Endodermal cell (in vitro differentiated cells): Measurements from ENCODE around the gene ZPR1. TPM values are rescaled to one million over a fixed set of nuclear protein-coding genes. Genes with fewer than 3 reads are reported as not detected.
"Not testable (repeated sequence)": the region's sequence is repeated elsewhere in the genome, so short reads cannot be mapped to it uniquely, and the experiment has no call there.

Source experiments
- DNase-seq: peaks from one replicate; pipeline ENCODE4 v3.0.0-alpha.2; 2017
- H3K27ac ChIP-seq: 2 replicates; pipeline ENCODE4 v1.5.1; 2013; ENCODE audit warnings: mild to moderate bottlenecking, low read depth, low read length, moderate library complexity
- H3K27me3 ChIP-seq: 2 replicates; pipeline ENCODE4 v1.6.1; 2013; ENCODE audit warnings: mild to moderate bottlenecking, low read length, moderate library complexity; ENCODE audit not compliant: insufficient read depth, control insufficient read depth, poor library complexity, severe bottlenecking
- H3K36me3 ChIP-seq: 2 replicates; pipeline ENCODE4 v1.7.0; 2013; ENCODE audit warnings: mild to moderate bottlenecking, low read length, moderate library complexity; ENCODE audit not compliant: control insufficient read depth, insufficient read depth
- H3K4me1 ChIP-seq: one replicate; pipeline ENCODE4 v1.7.0; 2013; ENCODE audit warnings: low read length; ENCODE audit not compliant: control insufficient read depth, insufficient read depth
- H3K4me3 ChIP-seq: 2 replicates; pipeline ENCODE4 v1.5.1; 2013; ENCODE audit warnings: mild to moderate bottlenecking, low read length, moderate library complexity
- H3K9ac ChIP-seq: 2 replicates; pipeline ENCODE4 v1.6.1; 2013; ENCODE audit warnings: mild to moderate bottlenecking, low read length, moderate library complexity; ENCODE audit not compliant: poor library complexity, severe bottlenecking; ENCODE audit errors: extremely low read depth
- H3K9me3 ChIP-seq: 2 replicates; pipeline ENCODE4 v1.6.1; 2013; ENCODE audit warnings: mild to moderate bottlenecking, low read length, moderate library complexity; ENCODE audit not compliant: control insufficient read depth
- H3K27ac Mint-ChIP-seq: 2 replicates; pipeline ENCODE4 v1.8.0; 2020; ENCODE audit warnings: mixed read lengths
- H3K27me3 Mint-ChIP-seq: 2 replicates; pipeline ENCODE4 v1.8.0; 2021; ENCODE audit warnings: mild to moderate bottlenecking, mixed read lengths; ENCODE audit not compliant: insufficient read depth
- H3K36me3 Mint-ChIP-seq: 2 replicates; pipeline ENCODE4 v1.8.0; 2020; ENCODE audit warnings: low read depth, mixed read lengths
- H3K4me1 Mint-ChIP-seq: 2 replicates; pipeline ENCODE4 v1.8.0; 2020; ENCODE audit warnings: mixed read lengths
- H3K4me3 Mint-ChIP-seq: 2 replicates; pipeline ENCODE4 v1.8.0; 2020; ENCODE audit warnings: mild to moderate bottlenecking, moderate library complexity, mixed read lengths
- H3K9me3 Mint-ChIP-seq: 2 replicates; pipeline ENCODE4 v1.8.0; 2020; ENCODE audit warnings: mild to moderate bottlenecking, mixed read lengths
- CTCF ChIP-seq: fragments of 200-600 bp; sonication (generic); conservative IDR thresholded peaks from 2 replicates; pipeline ENCODE4 v1.5.0; 2021; ENCODE audit warnings: antibody characterized with exemption, mild to moderate bottlenecking
- WGBS, 2 experiments: methylation state at CpG; one replicate each; pipeline versions ENCODE4 v1.1.5 to v1.1.7; 2013; ENCODE audit warnings: missing lambda C conversion rate in 2 of 2, mixed read lengths in 1 of 2; ENCODE audit not compliant: insufficient coverage in 1 of 2, insufficient read length in 1 of 2; 5-methylcytosine and 5-hydroxymethylcytosine counted together
- total RNA-seq, 2 donors: library from RNA; stranded (reverse); fragmentation: NEBNext Ultra II Directional in 1 of 2; extraction: Animal tissue kit (Norgen Biotek cat#: 25700) in 1 of 2; gene quantifications; 2 replicates in 1 of 2; 3 replicates in 1 of 2; pipeline ENCODE4 v1.2.1, GENCODE V29; 2021

Gene ZPR1
- total RNA-seq, 2 donors from 2014 or later, result 59.2 to 63.4 TPM

DNA sequence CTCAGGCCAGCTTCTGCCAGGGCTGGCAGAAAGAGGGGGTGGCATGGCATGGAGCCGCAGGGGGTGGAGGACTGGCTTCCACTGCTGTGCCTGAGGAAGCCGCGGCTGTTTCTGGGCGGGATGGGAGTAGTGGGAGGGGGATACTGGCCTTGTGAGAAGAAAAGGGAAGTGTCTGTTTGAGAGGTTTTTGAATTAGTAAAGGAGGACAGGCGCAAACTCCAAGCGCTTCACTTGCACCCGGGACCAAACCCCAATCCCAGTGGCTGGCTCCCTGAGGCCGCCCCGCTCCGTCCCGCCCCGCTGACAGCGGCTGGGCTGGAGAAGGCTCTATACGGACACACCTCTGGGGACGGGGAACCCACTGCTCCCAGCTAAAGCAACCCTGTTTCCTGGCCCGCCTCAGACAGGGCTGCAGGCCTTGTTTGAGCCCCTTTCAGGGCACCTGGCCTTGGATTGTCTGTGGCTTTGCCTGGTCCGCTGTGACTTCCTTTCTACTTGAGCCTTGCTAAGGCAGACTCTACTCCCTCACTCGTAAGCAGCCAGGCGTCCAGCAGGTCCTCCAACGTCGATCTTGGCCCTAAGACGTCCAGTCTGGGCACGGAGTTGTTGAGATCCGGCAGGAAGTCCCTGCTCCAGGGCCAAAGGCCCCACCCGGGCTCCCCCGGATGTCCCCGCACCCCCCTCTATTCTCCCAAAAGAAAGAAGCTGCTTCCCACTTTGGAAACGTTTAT lies 47.4 kb upstream of the ZPR1 start:
- Mint-ChIP-seq H3K9me3 (peaks cover 11% of the 10 kb centered on the region), H3K36me3 (peaks cover 2% of the 10 kb centered on the region), H3K27ac (no peak overlapping the region), H3K27me3 (peaks cover 13% of the 10 kb centered on the region), H3K4me3 (peak overlapping the region; percentile 52), H3K4me1 (peaks cover 34% of the 10 kb centered on the region)
- no peaks in the 10 kb centered on the region for H3K36me3 ChIP-seq
- DNase-seq, result peak; percentile 71
- peaks cover 24% of the 10 kb centered on the region for H3K4me1 ChIP-seq
- no peak for TF ChIP-seq CTCF
- no peak overlapping the region for H3K27ac ChIP-seq
- H3K4me3 ChIP-seq, result peak overlapping the region; percentile 56
- WGBS, 2 experiments, result 75 to 88% methylated on average over 13 to 28 of the region's 28 CpGs
- H3K27me3 ChIP-seq, result no peaks in the 10 kb centered on the region
- no peaks in the 10 kb centered on the region for H3K9me3 ChIP-seq
- no peak overlapping the region for H3K9ac ChIP-seq

GRCh38 chr11:116834535-116835041 lies 46.8 kb upstream of the ZPR1 start:
- not testable (repeated sequence) for H3K4me3 ChIP-seq, H3K27ac ChIP-seq, H3K9ac ChIP-seq, DNase-seq, H3K4me3 Mint-ChIP-seq, H3K36me3 Mint-ChIP-seq, H3K27ac Mint-ChIP-seq, H3K27me3 ChIP-seq, H3K36me3 ChIP-seq, H3K9me3 ChIP-seq
- WGBS, 2 experiments, result 76 to 81% methylated on average over 12 to 13 of the region's 13 CpGs
- peaks cover 24% of the 10 kb centered on the region for H3K4me1 ChIP-seq
- H3K4me1 Mint-ChIP-seq, result peaks cover 28% of the 10 kb centered on the region
- peaks cover 11% of the 10 kb centered on the region for H3K9me3 Mint-ChIP-seq
- H3K27me3 Mint-ChIP-seq, result peaks cover 13% of the 10 kb centered on the region

DNA sequence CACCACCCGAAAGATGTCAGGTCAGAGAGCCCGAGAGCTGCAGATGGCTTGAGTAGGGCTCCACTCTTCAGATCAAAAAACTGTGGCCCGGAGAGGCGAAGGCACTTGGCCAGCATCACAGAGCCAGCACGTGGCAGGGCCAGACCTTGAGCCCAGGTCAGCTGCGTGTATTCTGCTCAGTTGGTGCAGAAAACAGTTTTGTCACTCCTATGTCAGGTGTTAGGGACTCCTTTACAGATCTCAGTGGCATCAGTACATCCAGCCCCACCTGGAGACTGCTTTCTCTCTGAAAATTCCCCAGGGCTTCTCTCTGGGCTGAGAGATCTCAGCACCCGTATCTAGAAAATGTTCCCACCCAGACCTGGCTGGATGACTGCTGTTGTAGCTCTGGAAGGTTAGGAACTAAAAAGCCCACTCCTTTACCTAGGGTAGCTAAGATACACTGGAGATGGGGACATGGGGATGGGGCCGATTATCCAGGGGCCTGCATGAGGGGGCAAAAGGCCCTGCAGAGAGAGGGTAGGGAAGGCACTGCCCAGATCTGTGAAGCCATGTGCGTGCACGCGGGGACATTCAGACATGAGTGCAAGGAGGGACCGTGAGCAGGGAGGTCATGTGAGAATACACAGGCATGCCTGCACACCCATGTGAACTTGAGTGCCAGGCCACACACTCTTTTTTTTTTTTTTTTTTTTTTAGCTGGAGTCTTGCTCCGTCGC lies 46.2 kb upstream of the ZPR1 start:
- Histone ChIP-seq H3K27ac (no peak overlapping the region), H3K27me3 (no peaks in the 10 kb centered on the region), H3K9me3 (no peaks in the 10 kb centered on the region), H3K4me3 (no peak overlapping the region), H3K9ac (no peak overlapping the region), H3K36me3 (no peaks in the 10 kb centered on the region), H3K4me1 (peaks cover 24% of the 10 kb centered on the region)
- Mint-ChIP-seq H3K9me3 (peaks cover 11% of the 10 kb centered on the region), H3K4me1 (peaks cover 23% of the 10 kb centered on the region), H3K27me3 (peaks cover 13% of the 10 kb centered on the region), H3K36me3 (peaks cover 2% of the 10 kb centered on the region), H3K4me3 (no peak overlapping the region), H3K27ac (no peak overlapping the region)
- 92 to 93% methylated on average over 10 to 14 of the region's 14 CpGs for WGBS, 2 experiments
- DNase-seq, result no peak
- no peak for TF ChIP-seq CTCF
